Psoas muscle (tissue), 8 donors: Measurements from ENCODE around the gene ANKRD18B. TPM values are rescaled to one million over a fixed set of nuclear protein-coding genes. Genes with fewer than 3 reads are reported as not detected.
"Not testable (repeated sequence)": the region's sequence is repeated elsewhere in the genome, so short reads cannot be mapped to it uniquely, and the experiment has no call there.

ENCODE experiments used
- ATAC-seq, 4 donors: fragments of 200-7000 bp; cut with Tn5 transposase; one replicate each; pipeline ENCODE4 v1.9.1; 2020; ENCODE audit warnings: moderate library complexity in 3 of 4, mild to moderate bottlenecking in 2 of 4
- DNase-seq, 2 donors: peaks; one replicate each; pipeline ENCODE4 v3.0.0-alpha.2; 2020
- H3K27ac ChIP-seq: fragments of 200-600 bp; one replicate; pipeline ENCODE4 v1.8.0; 2022
- H3K27me3 ChIP-seq, 3 donors: fragments of 200-600 bp in 1 of 3; one replicate each; pipeline versions ENCODE4 v1.6.1 to v1.8.0; 2013 to 2022; ENCODE audit warnings: low read length in 2 of 3, mild to moderate bottlenecking in 2 of 3, moderate library complexity in 1 of 3; ENCODE audit not compliant: insufficient read depth in 3 of 3
- H3K36me3 ChIP-seq, 2 donors: fragments of 200-600 bp in 1 of 2; one replicate each; pipeline versions ENCODE4 v1.6.1 to v1.8.0; 2013 to 2022; ENCODE audit warnings: low read depth in 1 of 2, mild to moderate bottlenecking in 1 of 2, moderate library complexity in 1 of 2; ENCODE audit not compliant: insufficient read depth in 1 of 2
- H3K4me1 ChIP-seq: fragments of 200-600 bp; one replicate; pipeline ENCODE4 v1.8.0; 2022
- H3K4me3 ChIP-seq: fragments of 200-600 bp; one replicate; pipeline ENCODE4 v1.8.0; 2022; ENCODE audit warnings: mild to moderate bottlenecking
- H3K9me3 ChIP-seq: fragments of 200-600 bp; one replicate; pipeline ENCODE4 v1.8.0; 2022
- CTCF ChIP-seq: fragments of 200-600 bp; IDR thresholded peaks from one replicate; pipeline ENCODE4 v1.8.0; 2022; ENCODE audit warnings: antibody characterized with exemption
- WGBS, 3 donors: extraction: QIAGEN DNeasy Blood & Tissue Kit; methylation state at CpG; one replicate each; pipeline versions ENCODE4 v1.1.6 to v1.1.7; 2013; 5-methylcytosine and 5-hydroxymethylcytosine counted together
- intact Hi-C, 2 donors: fragments of 100-400 bp; cut with DNase I; formaldehyde crosslinking; loops; one replicate each; pipeline versions ENCODE4 v1.11.0 to v1.14.2; 2022
- polyA plus RNA-seq, 3 donors: library from polyadenylated mRNA; stranded (reverse); fragments of 200-250 nt; gene quantifications; one replicate each; pipeline ENCODE4 v1.2.3, GENCODE V29; 2013
- total RNA-seq, 4 donors: library from RNA; stranded (reverse); fragmentation: NEBNext Ultra II Directional in 2 of 4; extraction: Animal tissue kit (Norgen Biotek cat#: 25700) in 2 of 4; gene quantifications; one replicate each; pipeline versions ENCODE4 v1.2.1 to v1.2.4, GENCODE V29; 2021 to 2023
- donor health status: healthy with polysubstance abuse.
- donor health status: DM: no; HTN: no; CAD: no; lungs with moderate emphysema.
- donor health status: Bipolar disorder and iron deficiency.
- donor health status: healthy.
- donor health status: DM: yes; HTN: yes; CAD: no.
- donor health status: DM: no; HTN: no; CAD: no.
- donor health status: DM: no; HTN: no; CAD: no.
- donor health status: DM: yes; HTN: yes; CAD: no.

The ANKRD18B gene
- total and polyA plus RNA-seq, 7 donors, result 0.01 to 0.43 (median 0.25) TPM; not detected in 2

GRCh38 chr9:33515342-33515995 is 8.6 kb upstream of the ANKRD18B start:
- WGBS, 3 donors, result 41 to 61% (median 52%) methylated on average over 2 of the region's 2 CpGs
- H3K27ac ChIP-seq, H3K4me3 ChIP-seq, ATAC-seq, H3K4me1 ChIP-seq, H3K27me3 ChIP-seq, H3K9me3 ChIP-seq, H3K36me3 ChIP-seq, DNase-seq: not testable (repeated sequence)
- intact Hi-C loops, result loop anchor here in 1 of 2 donors (5.0 kb wide), 1 partner anchor 108 kb away; no protein-coding TSS in a partner anchor

- not testable (repeated sequence) for H3K4me1 ChIP-seq, H3K27ac ChIP-seq, DNase-seq, H3K27me3 ChIP-seq, H3K4me3 ChIP-seq, ATAC-seq, H3K36me3 ChIP-seq, H3K9me3 ChIP-seq
- intact Hi-C loops, result loop anchor here in 1 of 2 donors (5.0 kb wide), 1 partner anchor 109 kb away; no protein-coding TSS in a partner anchor
- WGBS, 3 donors, result 89 to 96% (median 91%) methylated on average over 1 of the region's 1 CpG
Measured at GRCh38 chr9:33516397-33516796, 7.7 kb upstream of the ANKRD18B start.

- ATAC-seq, result peak in 1 of 4 donors; percentile 64
- WGBS, 3 donors, result 81 to 89% (median 82%) methylated on average over 2 of the region's 2 CpGs
Measured at GRCh38 chr9:33517373-33517772, 6.7 kb upstream of the ANKRD18B start.

GRCh38 chr9:33517934-33518577 is 6.0 kb upstream of the ANKRD18B start:
- intact Hi-C loops, result loop anchor here in 1 of 2 donors (5.0 kb wide), 1 partner anchor 111 kb away; no protein-coding TSS in a partner anchor

More at GRCh38 chr9:33517373-33517772, 6.7 kb upstream of the ANKRD18B start:
- no peak overlapping the region for H3K27ac ChIP-seq
- intact Hi-C loops, result loop anchor here in 1 of 2 donors (5.0 kb wide), 1 partner anchor 110 kb away; no protein-coding TSS in a partner anchor
- no peaks in the 10 kb centered on the region for H3K4me1 ChIP-seq
- no peaks in the 10 kb centered on the region for H3K9me3 ChIP-seq
- TF ChIP-seq CTCF, result peak; percentile 50
- H3K27me3 ChIP-seq, result peaks cover 0 to 3% (median 2%) of the 10 kb centered on the region in 3 donors
- DNase-seq, result no peak
- no peaks in the 10 kb centered on the region for H3K36me3 ChIP-seq
- H3K4me3 ChIP-seq, result no peak overlapping the region

GRCh38 chr9:33521861-33522260 is 2.2 kb upstream of the ANKRD18B start:
- H3K27me3 ChIP-seq, result peaks cover 3 to 33% (median 5%) of the 10 kb centered on the region in 3 donors
- DNase-seq, intact Hi-C loops, H3K4me3 ChIP-seq, H3K4me1 ChIP-seq, H3K27ac ChIP-seq, H3K36me3 ChIP-seq, H3K9me3 ChIP-seq, ATAC-seq: not testable (repeated sequence)
- 36 to 47% (median 38%) methylated on average over 6 of the region's 6 CpGs for WGBS, 3 donors

More at GRCh38 chr9:33517934-33518577, 6.0 kb upstream of the ANKRD18B start:
- DNase-seq, H3K27ac ChIP-seq, ATAC-seq, H3K4me1 ChIP-seq, H3K27me3 ChIP-seq, H3K4me3 ChIP-seq, H3K9me3 ChIP-seq, H3K36me3 ChIP-seq: not testable (repeated sequence)
- WGBS, 3 donors, result 60 to 61% (median 61%) methylated on average over 6 of the region's 6 CpGs

- DNase-seq (no peak), ATAC-seq (peak; percentile 9 to 47 (median 32))
- Histone ChIP-seq H3K27me3 (peaks cover 3 to 36% (median 5%) of the 10 kb centered on the region in 3 donors), H3K36me3 (no peaks in the 10 kb centered on the region), H3K9me3 (no peaks in the 10 kb centered on the region), H3K4me1 (no peaks in the 10 kb centered on the region), H3K27ac (no peak overlapping the region), H3K4me3 (peak overlapping the region; percentile 62)
- no peak for TF ChIP-seq CTCF
- intact Hi-C loops, result no loop called here
- 3 to 4% (median 3%) methylated on average over 45 of the region's 45 CpGs for WGBS, 3 donors
Measured at GRCh38 chr9:33524306-33524947, 376 bp downstream of the ANKRD18B start.

- H3K27ac ChIP-seq, DNase-seq, H3K4me3 ChIP-seq, H3K9me3 ChIP-seq, H3K36me3 ChIP-seq, H3K4me1 ChIP-seq, ATAC-seq, intact Hi-C loops: not testable (repeated sequence)
- H3K27me3 ChIP-seq, result peaks cover 0 to 36% (median 3%) of the 10 kb centered on the region in 3 donors
Measured at GRCh38 chr9:33528069-33528468, 4.0 kb downstream of the ANKRD18B start.

- H3K27me3 ChIP-seq, H3K4me1 ChIP-seq, DNase-seq, H3K4me3 ChIP-seq, H3K27ac ChIP-seq, H3K9me3 ChIP-seq, H3K36me3 ChIP-seq, intact Hi-C loops, ATAC-seq: not testable (repeated sequence)
- WGBS, 3 donors, result 48 to 58% (median 57%) methylated on average over 3 of the region's 3 CpGs
Measured at GRCh38 chr9:33533958-33534357, 9.9 kb downstream of the ANKRD18B start.
